GM12878 (cell line): ENCODE measurements around the gene TAF3. TPM values are rescaled to one million over a fixed set of nuclear protein-coding genes. Genes with fewer than 3 reads are reported as not detected.

ENCODE experiments used
- ATAC-seq: fragments of 200-7000 bp; cut with Tn5 transposase; 3 replicates; pipeline ENCODE4 v1.9.1; 2020; ENCODE audit warnings: mild to moderate bottlenecking, moderate library complexity
- BruUV-seq: library from RNA; stranded (reverse); fragments of 400-500 nt; replicated peaks from 2 replicates; lab custom pipeline; 2021; lab: Mats Ljungman, UMichigan
- CTCF ChIA-PET: fragments of 300-600 bp; sonication (Branson Sonifier 250); formaldehyde crosslinking; extraction: SDS; loops from one replicate; lab custom pipeline; 2021; ENCODE audit warnings: inconsistent platforms; lab: Yijun Ruan, JAX
- POLR2A ChIA-PET: fragments of 350-600 bp; formaldehyde crosslinking; extraction: SDS; loops from one replicate; lab custom pipeline; 2021; ENCODE audit warnings: inconsistent platforms; lab: Charles Lee
- RAD21 ChIA-PET: fragments of 300-600 bp; sonication (Branson Sonifier 250); formaldehyde crosslinking; loops from one replicate; lab custom pipeline; 2023; ENCODE audit warnings: antibody characterized with exemption; ENCODE audit not compliant: unreplicated experiment; lab: Charles Lee
- SMC1A ChIA-PET: fragments of 300-600 bp; sonication (Branson Sonifier 250); formaldehyde crosslinking; loops from one replicate; lab custom pipeline; 2023; ENCODE audit not compliant: unreplicated experiment, uncharacterized antibody; lab: Charles Lee
- DNase-seq: peaks from one replicate; pipeline ENCODE4 v3.0.0-alpha.2; 2011; ENCODE audit warnings: low read depth, low spot score
- FAIRE-seq: peaks from 3 replicates; lab custom pipeline; 2011; peaks lifted over from hg19 to GRCh38; lab: Jason Lieb, UNC
- H2AFZ ChIP-seq: 2 replicates; pipeline ENCODE4 v1.6.0; 2011; ENCODE audit warnings: low read depth, low read length, control low read depth; ENCODE audit not compliant: control insufficient read depth
- H3K27ac ChIP-seq: 2 replicates; pipeline ENCODE4 v1.5.1; 2011; ENCODE audit warnings: control low read depth; ENCODE audit not compliant: control insufficient read depth, insufficient read depth
- H3K27me3 ChIP-seq, 2 experiments: replicated peaks in 1 of 2; 2 replicates each; pipeline versions ENCODE4 v1.6.0 to v1.6.1; 2011; ENCODE audit warnings: low read length in 1 of 2; ENCODE audit not compliant: control insufficient read depth in 2 of 2, insufficient read depth in 2 of 2
- H3K36me3 ChIP-seq, 2 experiments: 2 replicates each; pipeline ENCODE4 v1.5.1; 2011; ENCODE audit warnings: low read length in 1 of 2; ENCODE audit not compliant: control insufficient read depth in 2 of 2, insufficient read depth in 2 of 2
- H3K4me1 ChIP-seq: 2 replicates; pipeline ENCODE4 v1.6.1; 2011; ENCODE audit warnings: mild to moderate bottlenecking, low read length, moderate library complexity, mixed read lengths; ENCODE audit not compliant: control insufficient read depth, insufficient read depth
- H3K4me2 ChIP-seq: 2 replicates; pipeline ENCODE4 v1.6.0; 2011; ENCODE audit warnings: control low read depth; ENCODE audit not compliant: control insufficient read depth, insufficient read depth
- H3K4me3 ChIP-seq: fragments of 200-600 bp; sonication (generic); 2 replicates; pipeline ENCODE4 v1.5.1; 2016
- H3K79me2 ChIP-seq: 2 replicates; pipeline ENCODE4 v1.6.0; 2011; ENCODE audit warnings: low read length; ENCODE audit not compliant: control insufficient read depth, insufficient read depth
- H3K9ac ChIP-seq: 2 replicates; pipeline ENCODE4 v1.8.0; 2011; ENCODE audit warnings: low read length, control low read depth, mixed read lengths; ENCODE audit not compliant: control insufficient read depth, insufficient read depth
- H3K9me3 ChIP-seq: replicated peaks from 3 replicates; pipeline ENCODE4 v1.5.1; 2011; ENCODE audit warnings: mild to moderate bottlenecking, low read length; ENCODE audit not compliant: control insufficient read depth, insufficient read depth
- H4K20me1 ChIP-seq: 2 replicates; pipeline ENCODE4 v1.6.0; 2011; ENCODE audit not compliant: control insufficient read depth, insufficient read depth
- BRCA1 ChIP-seq: IDR thresholded peaks from 2 replicates; pipeline ENCODE4 v1.6.1; 2011; ENCODE audit warnings: low read depth, low read length, improper control_type of control experiment
- E4F1 ChIP-seq: fragments of 450-650 bp; IDR thresholded peaks from 2 replicates; pipeline ENCODE4 v1.6.1; 2018; ENCODE audit warnings: borderline replicate concordance, mild to moderate bottlenecking; ENCODE audit not compliant: partially characterized antibody
- FOS ChIP-seq: IDR thresholded peaks from 3 replicates; pipeline ENCODE4 v1.6.1; 2011; ENCODE audit warnings: borderline replicate concordance; ENCODE audit not compliant: insufficient read length; ENCODE audit errors: extremely low read depth
- HCFC1 ChIP-seq: fragments of 150-350 bp; IDR thresholded peaks from 2 replicates; pipeline ENCODE4 v1.6.1; 2014; ENCODE audit warnings: low read length
- NFYA ChIP-seq: IDR thresholded peaks from 2 replicates; pipeline ENCODE4 v1.6.1; 2011; ENCODE audit warnings: low read depth, mild to moderate bottlenecking, low read length, improper control_type of control experiment, borderline replicate concordance
- POLR2AphosphoS5 ChIP-seq: IDR thresholded peaks from 2 replicates; pipeline ENCODE4 v1.6.1; 2011; ENCODE audit warnings: mild to moderate bottlenecking, low read length, inconsistent platforms
- SMC3 ChIP-seq: IDR thresholded peaks from 2 replicates; pipeline ENCODE4 v1.6.1; 2011; ENCODE audit warnings: low read length, improper control_type of control experiment, borderline replicate concordance
- TBL1XR1 ChIP-seq: IDR thresholded peaks from 2 replicates; pipeline ENCODE4 v1.6.1; 2012; ENCODE audit warnings: low read depth, low read length, improper control_type of control experiment
- ZNF384 ChIP-seq: IDR thresholded peaks from 2 replicates; pipeline ENCODE4 v1.6.1; 2012; ENCODE audit warnings: low read depth, mild to moderate bottlenecking, low read length, improper control_type of control experiment, borderline replicate concordance
- WGBS: methylation state at CpG from one replicate; pipeline ENCODE4 v1.1.6; 2016; ENCODE audit warnings: low lambda C conversion rate; ENCODE audit not compliant: insufficient replicate concordance, insufficient coverage; ENCODE audit errors: missing lambda C conversion rate; 5-methylcytosine and 5-hydroxymethylcytosine counted together
- in situ Hi-C: fragments of 300-500 bp; cut with MboI; formaldehyde crosslinking; loops from 9 replicates; pipeline ENCODE4 v1.14.3; 2018; ENCODE audit warnings: mixed read lengths
- intact Hi-C: fragments of 100-400 bp; cut with micrococcal nuclease; formaldehyde crosslinking; loops from one replicate; pipeline ENCODE4 v1.14.2; 2022; ENCODE audit not compliant: unreplicated experiment
- polyA plus RNA-seq, 11 experiments: library from polyadenylated mRNA; depleted of rRNA in 4 of 11; unstranded in 6 of 11; stranded (reverse) in 5 of 11; fragments of >200 nt; fragmentation: Nextera tagmentation in 4 of 11; fragmentation: Illumina TruSeq in 1 of 11; extraction: Ambion mirVana in 4 of 11; extraction: Trizol in 1 of 11; gene quantifications; 1 replicate in 1 of 11; 2 replicates in 10 of 11; pipeline versions ENCODE4 v1.2.1 to v1.2.3, GENCODE V29; 2011 to 2016; ENCODE audit warnings: inconsistent platforms in 2 of 11, missing spikeins in 2 of 11, low read depth in 1 of 11
- total RNA-seq, 4 experiments: library from RNA; depleted of rRNA in 3 of 4; stranded (reverse); fragments of >200 nt in 3 of 4; fragmentation: Illumina TruSeq in 1 of 4; extraction: Trizol in 1 of 4; gene quantifications; 2 replicates each; pipeline versions ENCODE4 v1.2.1 to v1.2.3, GENCODE V29; 2013 to 2021
- TF ChIP-seq, protein P1 (sequence below): IDR thresholded peaks from 2 replicates; pipeline ENCODE4 v1.6.1; 2011; ENCODE audit warnings: low read depth, low read length, improper control_type of control experiment, borderline replicate concordance
- TF ChIP-seq, protein P2 (sequence below): fragments of 150-350 bp; IDR thresholded peaks from 2 replicates; pipeline ENCODE4 v1.6.1; 2014; ENCODE audit warnings: mild to moderate bottlenecking, low read depth, low read length
- TF ChIP-seq, protein P3 (sequence below): IDR thresholded peaks from 2 replicates; pipeline ENCODE4 v1.6.1; 2012; ENCODE audit warnings: low read depth, low read length, improper control_type of control experiment
- TF ChIP-seq, protein P4 (sequence below): fragments of 450-650 bp; formaldehyde crosslinking; IDR thresholded peaks from 2 replicates; pipeline ENCODE4 v1.5.0; 2022; ENCODE audit warnings: mild to moderate bottlenecking, missing genetic modification characterization

The TAF3 gene
- total and polyA plus RNA-seq, 10 of the 15 experiments (the other 5 are each of a cell fraction or from before 2014, with no cell fraction given): 2.0 to 10.1 (median 3.7) TPM

DNA sequence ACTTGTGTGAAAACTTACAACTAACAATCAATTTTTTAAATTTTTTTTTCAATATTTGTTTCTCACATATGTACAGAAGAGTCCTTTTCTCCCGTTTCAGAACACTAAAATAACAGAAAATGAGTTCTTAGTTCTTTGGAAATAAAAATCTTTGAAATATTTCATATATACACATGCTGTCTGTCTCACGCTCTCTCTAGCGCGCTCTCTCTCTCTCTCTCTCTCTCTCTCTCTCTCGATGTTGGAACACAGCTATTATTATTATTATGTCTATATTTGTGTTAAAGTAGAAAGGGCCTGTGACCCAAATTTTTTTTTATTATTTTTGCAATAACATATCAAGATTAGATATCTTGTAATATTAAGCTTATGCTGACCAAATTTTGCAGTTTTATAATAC lies 139.3 kb downstream of the TAF3 start:
- Histone ChIP-seq H3K27ac (no peak overlapping the region), H3K9me3 (no peaks in the 10 kb centered on the region), H3K4me2 (no peak overlapping the region), H3K79me2 (no peaks in the 10 kb centered on the region; the same call in none of the 2 replicates), H4K20me1 (no peaks in the 10 kb centered on the region), H3K9ac (no peak overlapping the region), H3K36me3 (no peaks in the 10 kb centered on the region), H3K4me3 (no peak overlapping the region), H2AFZ (no peak overlapping the region), H3K27me3 (no peaks in the 10 kb centered on the region), H3K4me1 (peaks cover 6% of the 10 kb centered on the region; the same call in 1 of the 2 replicates)
- ChIA-PET RAD21 (no interaction called here), CTCF (interaction anchor here (0.6 kb wide), 1 partner anchor 650 kb away, joined by 3 read pairs; no protein-coding TSS in a partner anchor), POLR2A (interaction anchor here (0.6 to 0.7 kb wide), 2 partner anchors 24 to 85 kb away, joined by 3 to 4 read pairs; no protein-coding TSS in a partner anchor), SMC1A (interaction anchor here (1.6 kb wide), 1 partner anchor 10 kb away, joined by 5 read pairs; no protein-coding TSS in a partner anchor)
- WGBS: 76% methylated on average over 5 of the region's 5 CpGs
- ATAC-seq (no peak), FAIRE-seq (no peak), DNase-seq (no peak)
- BruUV-seq: no TSS peak
- in situ Hi-C loops (no loop called here), intact Hi-C loops (no loop called here)
- TF ChIP-seq POLR2AphosphoS5 (no peak), HCFC1 (no peak), FOS (no peak), ZNF384 (no peak), NFYA (no peak), E4F1 (no peak), TBL1XR1 (no peak), BRCA1 (no peak), SMC3 (no peak)
- TF ChIP-seq, protein P1, sequence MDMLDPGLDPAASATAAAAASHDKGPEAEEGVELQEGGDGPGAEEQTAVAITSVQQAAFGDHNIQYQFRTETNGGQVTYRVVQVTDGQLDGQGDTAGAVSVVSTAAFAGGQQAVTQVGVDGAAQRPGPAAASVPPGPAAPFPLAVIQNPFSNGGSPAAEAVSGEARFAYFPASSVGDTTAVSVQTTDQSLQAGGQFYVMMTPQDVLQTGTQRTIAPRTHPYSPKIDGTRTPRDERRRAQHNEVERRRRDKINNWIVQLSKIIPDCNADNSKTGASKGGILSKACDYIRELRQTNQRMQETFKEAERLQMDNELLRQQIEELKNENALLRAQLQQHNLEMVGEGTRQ: no peak
- TF ChIP-seq, protein P2, sequence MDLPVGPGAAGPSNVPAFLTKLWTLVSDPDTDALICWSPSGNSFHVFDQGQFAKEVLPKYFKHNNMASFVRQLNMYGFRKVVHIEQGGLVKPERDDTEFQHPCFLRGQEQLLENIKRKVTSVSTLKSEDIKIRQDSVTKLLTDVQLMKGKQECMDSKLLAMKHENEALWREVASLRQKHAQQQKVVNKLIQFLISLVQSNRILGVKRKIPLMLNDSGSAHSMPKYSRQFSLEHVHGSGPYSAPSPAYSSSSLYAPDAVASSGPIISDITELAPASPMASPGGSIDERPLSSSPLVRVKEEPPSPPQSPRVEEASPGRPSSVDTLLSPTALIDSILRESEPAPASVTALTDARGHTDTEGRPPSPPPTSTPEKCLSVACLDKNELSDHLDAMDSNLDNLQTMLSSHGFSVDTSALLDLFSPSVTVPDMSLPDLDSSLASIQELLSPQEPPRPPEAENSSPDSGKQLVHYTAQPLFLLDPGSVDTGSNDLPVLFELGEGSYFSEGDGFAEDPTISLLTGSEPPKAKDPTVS: no peak
- TF ChIP-seq, protein P3, sequence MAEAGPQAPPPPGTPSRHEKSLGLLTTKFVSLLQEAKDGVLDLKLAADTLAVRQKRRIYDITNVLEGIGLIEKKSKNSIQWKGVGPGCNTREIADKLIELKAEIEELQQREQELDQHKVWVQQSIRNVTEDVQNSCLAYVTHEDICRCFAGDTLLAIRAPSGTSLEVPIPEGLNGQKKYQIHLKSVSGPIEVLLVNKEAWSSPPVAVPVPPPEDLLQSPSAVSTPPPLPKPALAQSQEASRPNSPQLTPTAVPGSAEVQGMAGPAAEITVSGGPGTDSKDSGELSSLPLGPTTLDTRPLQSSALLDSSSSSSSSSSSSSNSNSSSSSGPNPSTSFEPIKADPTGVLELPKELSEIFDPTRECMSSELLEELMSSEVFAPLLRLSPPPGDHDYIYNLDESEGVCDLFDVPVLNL: no peak
- TF ChIP-seq, protein P4, sequence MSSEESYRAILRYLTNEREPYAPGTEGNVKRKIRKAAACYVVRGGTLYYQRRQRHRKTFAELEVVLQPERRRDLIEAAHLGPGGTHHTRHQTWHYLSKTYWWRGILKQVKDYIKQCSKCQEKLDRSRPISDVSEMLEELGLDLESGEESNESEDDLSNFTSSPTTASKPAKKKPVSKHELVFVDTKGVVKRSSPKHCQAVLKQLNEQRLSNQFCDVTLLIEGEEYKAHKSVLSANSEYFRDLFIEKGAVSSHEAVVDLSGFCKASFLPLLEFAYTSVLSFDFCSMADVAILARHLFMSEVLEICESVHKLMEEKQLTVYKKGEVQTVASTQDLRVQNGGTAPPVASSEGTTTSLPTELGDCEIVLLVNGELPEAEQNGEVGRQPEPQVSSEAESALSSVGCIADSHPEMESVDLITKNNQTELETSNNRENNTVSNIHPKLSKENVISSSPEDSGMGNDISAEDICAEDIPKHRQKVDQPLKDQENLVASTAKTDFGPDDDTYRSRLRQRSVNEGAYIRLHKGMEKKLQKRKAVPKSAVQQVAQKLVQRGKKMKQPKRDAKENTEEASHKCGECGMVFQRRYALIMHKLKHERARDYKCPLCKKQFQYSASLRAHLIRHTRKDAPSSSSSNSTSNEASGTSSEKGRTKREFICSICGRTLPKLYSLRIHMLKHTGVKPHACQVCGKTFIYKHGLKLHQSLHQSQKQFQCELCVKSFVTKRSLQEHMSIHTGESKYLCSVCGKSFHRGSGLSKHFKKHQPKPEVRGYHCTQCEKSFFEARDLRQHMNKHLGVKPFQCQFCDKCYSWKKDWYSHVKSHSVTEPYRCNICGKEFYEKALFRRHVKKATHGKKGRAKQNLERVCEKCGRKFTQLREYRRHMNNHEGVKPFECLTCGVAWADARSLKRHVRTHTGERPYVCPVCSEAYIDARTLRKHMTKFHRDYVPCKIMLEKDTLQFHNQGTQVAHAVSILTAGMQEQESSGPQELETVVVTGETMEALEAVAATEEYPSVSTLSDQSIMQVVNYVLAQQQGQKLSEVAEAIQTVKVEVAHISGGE (CRISPR knock-in tag): no peak
